GM19463 (cell line): ENCODE results near the gene KDM2B.
"Not testable (repeated sequence)": the region's sequence is repeated elsewhere in the genome, so short reads cannot be mapped to it uniquely, and the experiment has no call there.

ENCODE experiments used
- ATAC-seq: cut with Tn5 transposase; IDR thresholded peaks from one replicate; pipeline ENCODE4 v1.9.1; 2021; ENCODE audit warnings: mild to moderate bottlenecking, moderate library complexity; ENCODE audit not compliant: unreplicated experiment

The KDM2B gene

DNA sequence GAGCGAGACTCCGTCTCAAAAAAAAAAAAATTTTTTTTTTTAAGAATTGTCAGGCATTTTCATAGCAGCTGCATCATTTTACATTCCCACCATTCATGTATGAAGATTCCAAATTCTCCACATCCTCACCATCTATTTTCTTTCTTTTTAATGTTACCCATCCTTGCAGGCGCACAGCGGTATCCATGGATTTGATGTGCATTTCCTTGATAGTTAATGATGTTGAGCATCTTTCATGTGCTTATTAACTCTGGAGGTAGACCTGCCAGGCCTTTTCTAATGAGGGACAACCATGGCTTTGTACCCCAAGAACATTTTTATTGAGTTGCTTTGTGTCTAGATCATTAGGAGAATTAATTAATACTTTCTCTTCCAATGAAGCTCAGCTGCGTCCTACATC is 182.5 kb downstream of the KDM2B start:
- ATAC-seq: no peak

DNA sequence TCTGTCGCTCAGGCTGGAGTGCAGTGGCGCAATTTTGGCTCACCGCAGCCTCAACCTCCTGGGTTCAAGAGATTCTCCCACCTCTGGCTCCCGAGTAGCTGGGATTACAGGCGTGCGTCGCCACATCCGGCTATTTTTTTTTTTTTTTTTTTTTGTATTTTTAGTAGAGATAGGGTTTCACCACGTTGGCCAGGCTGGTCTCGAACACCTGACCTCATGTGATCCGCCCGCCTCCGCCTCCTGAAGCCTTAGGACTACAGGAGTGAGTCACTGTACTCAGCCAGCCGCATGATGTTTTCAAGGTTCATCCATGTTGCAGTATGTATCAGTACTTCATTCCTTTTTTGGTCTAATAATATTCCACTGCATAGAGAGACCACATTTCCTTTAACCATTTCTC is 183.3 kb downstream of the KDM2B start:
- ATAC-seq: no peak

DNA sequence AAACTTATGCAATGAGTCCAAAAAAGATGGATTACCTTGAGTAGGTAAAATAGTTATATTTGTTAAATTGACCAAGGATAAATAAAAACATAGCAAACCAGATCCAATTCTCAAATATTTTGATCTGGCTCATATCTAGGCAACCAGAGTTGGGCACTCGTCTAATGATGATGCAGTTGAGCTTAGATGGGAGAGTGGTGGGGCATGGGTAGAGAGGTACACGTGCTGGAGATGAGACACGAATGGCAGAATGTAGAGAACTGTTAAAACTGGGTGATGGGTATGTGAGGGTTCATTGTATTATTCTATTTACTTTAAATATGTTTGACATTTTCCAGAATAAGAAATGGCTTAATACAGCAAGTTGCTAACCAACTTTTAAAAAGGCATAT is 188.5 kb downstream of the KDM2B start:
- ATAC-seq: no peak

DNA sequence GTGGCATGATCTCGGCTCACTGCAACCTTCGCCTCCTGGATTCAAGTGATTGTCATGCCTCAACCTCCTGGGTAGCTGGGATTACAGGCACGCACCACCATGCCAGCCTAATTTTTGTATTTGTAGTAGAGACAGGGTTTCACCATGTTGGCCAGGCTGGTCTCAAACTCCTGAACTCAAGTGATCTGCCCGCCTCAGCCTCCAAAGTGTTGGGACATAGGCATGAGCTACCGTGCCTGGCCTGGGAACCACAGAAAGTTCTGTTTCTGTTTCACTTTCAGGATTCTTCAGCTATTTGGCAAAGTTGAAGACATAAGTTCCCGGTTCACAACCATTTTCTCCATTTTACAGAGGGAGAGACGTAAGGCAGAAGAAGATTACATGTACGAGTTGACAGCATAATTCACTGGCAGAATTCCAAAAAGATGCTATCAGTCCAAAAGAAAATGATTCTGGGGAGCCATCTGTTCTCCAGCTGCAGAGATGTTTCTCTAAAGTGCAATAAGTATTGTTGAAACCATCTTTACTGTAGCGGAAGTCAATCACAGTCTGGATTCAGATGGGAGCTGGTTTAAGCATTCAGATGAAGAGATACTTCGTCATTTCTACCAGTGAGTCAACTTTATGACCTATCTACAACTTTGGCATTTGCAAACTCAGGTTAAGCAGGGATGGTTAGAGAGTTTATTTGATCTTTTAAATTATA is 189.1 kb downstream of the KDM2B start:
- no peak for ATAC-seq

DNA sequence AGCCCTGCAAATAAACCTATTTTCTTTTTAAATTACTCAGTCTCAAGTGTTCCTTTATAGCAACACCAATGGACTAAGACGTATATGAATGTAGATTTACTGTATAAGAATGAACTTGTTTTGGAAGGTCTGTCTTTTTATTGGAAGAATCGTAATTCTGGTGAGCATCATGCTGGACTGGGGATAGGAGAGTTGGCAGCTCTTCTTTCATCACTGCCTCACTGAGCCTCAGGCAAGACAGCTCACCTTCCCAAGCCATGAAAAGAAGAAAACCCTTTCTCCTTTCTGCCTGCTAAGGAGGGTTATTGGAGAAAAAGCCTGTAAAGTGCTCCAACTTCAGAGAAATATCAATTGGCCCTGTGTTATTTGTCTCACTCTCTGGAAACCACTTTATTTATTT is 190.0 kb downstream of the KDM2B start:
- no peak for ATAC-seq

DNA sequence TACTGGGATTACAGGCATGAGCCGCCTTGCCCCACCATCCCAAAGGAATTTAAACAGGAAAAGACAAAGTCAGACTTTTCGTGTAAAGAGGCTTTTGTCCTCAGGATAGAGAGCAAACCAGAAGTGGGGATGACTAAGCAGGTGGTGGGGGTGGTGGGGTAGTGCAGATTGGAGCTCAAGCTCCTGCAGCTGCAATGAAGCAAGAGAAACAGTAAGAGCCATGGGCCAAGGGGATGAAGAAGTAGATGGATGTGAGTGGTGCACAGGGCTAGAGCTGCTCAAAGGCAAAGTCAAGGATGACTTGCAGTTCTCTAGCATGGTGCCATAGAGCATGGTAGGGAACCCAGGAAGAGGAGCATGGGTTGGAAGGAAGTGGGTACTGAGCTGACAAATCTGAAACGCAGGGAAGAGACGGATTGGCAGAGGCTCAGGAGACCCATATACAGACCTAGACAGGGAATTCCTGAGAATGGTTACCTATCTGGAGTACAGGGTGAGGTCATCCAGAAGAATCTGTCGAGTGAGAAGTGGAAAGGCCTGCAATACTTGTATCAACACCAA is 192.3 kb downstream of the KDM2B start:
- no peak for ATAC-seq

DNA sequence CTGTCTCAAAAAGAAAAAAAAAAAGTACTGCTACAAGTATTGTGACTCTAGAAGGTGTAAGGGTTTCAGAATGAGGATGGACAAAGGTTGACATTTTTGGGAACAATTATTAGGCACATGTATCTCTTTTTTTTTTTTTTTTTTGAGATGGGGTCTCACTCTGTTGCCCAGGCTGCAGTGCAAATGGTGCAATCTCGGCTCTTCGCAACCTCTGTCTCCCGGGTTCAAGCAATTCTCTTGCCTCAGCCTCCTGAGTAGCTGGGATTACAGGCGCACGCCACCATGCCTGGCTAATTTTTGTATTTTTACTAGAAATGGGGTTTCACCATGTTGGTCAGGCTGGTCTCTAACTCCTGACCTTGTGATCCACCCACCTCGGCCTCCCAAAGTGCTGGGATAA is 195.9 kb downstream of the KDM2B start:
- ATAC-seq: not testable (repeated sequence)

DNA sequence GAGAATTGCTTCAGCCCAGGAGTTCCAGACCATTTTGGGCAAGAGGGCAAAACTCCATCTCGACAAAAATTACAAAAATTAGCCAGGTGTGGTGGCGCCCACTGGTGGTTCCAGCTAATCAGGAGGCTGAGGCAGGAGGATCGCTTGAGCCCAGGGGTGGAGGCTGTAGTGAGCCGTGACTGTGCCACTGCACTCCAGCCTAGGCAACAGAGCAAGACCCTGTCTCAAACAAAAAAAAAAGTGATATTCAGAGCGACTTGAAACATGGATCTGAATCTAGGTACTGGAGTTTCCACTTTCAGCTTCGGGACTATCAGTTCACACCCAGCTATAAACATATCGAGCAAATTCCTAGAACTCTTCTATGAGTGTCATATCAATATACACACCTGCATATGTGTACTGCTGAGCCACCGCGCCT is 197.2 kb downstream of the KDM2B start:
- ATAC-seq: no peak

DNA sequence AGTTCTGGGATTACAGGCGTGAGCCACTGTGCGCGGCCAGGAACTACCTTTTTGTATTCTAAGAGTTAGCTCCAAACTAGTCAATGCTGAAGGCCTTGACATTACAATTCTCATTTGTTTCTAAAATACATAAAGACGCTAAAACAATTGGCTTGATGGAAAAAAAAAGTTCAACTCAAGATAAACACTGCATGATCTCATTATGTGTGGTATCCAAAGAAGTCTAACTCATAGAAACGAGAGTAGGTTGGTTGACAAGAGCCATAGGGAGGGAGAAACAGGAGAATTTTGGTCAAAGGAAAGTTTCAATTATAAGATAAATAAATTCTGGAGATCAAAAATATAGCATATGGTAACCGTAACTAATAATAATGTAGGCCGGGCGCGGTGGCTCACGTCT is 200.9 kb downstream of the KDM2B start:
- ATAC-seq: no peak
